Measurements from ENCODE around the gene RNF138.
"Not testable (repeated sequence)": the region's sequence is repeated elsewhere in the genome, so short reads cannot be mapped to it uniquely, and the experiment has no call there.

RNF138 gene

DNA sequence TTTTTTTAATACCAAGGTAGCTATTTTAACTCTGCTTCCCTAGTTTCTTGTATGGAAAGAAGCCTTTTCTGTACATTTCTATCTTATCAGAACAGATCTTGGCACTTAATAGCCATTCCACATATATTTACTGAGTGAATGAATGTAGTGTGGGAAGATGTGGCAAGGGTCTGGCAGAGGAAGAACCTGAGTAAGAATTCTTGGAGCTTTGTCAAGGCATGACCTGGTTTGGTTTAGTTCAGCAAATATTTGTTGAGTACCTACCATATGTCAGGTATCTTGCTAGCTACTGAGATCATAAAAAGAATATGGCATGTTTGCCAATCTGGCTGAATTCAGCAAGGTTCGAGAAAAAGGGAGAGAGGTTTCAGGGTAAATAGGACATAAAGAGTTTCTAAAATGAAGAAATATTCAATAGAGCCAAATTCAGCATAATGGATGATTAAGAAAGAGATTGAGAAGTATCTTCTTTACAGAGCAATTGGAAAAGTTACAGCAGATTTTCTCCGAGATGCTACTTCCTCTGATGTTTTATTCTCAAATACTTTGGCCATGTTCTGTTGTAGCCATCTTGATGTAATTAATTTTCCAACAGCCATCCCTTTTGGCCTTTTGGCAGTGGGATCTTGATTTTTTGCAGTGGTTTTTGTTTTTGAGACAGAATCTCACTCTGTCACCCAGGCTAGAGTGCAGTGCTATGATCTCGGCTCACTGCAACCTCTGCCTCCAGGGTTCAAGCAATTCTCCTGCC is 76.5 kb downstream of the RNF138 start:
- in situ Hi-C loops (cut with HindIII; ENCODE audit: low sequenced_read_pairs), result loop anchor here (10.0 kb wide), 1 partner anchor 377 kb away; no protein-coding TSS in a partner anchor

DNA sequence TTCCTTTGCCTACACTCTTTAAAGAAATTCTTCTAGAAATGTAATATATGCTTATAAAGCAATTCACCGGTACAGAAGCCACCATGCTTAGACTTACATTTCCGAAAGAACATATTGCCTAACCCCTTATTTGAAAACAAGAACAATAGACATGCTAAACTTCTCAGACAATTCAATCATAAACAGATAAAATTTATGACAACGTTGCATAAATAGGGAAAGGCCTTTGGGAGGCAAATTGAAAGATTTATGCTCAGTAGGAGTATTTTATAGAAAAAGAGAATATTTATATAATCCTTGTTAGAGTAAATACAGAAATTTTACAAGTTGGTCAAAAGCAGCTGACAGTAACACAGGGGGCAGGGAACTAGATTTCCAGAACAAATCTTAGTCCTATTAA is 82.0 kb downstream of the RNF138 start:
- in situ Hi-C loops (cut with HindIII; ENCODE audit: low sequenced_read_pairs), result no loop called here

DNA sequence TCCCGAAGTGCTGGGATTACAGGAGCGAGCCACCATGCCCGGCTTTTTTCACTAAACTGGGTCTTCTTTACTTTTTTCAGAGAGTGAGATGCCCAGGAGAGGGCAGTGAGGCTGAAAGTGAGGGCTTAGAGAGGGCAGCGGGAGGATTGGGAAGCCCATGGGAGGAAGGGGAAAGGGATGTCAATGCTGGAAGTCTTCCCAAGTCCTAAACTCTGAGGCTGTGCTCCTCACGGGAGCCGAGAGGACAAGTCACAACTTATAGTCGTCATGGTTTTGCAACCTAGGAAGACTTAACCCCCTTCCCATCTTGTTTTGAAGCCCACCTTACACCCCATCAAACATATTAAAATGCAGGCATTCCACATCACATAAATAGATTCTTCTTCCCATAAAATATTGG is 83.0 kb downstream of the RNF138 start:
- in situ Hi-C loops (cut with HindIII; ENCODE audit: low sequenced_read_pairs), result no loop called here

DNA sequence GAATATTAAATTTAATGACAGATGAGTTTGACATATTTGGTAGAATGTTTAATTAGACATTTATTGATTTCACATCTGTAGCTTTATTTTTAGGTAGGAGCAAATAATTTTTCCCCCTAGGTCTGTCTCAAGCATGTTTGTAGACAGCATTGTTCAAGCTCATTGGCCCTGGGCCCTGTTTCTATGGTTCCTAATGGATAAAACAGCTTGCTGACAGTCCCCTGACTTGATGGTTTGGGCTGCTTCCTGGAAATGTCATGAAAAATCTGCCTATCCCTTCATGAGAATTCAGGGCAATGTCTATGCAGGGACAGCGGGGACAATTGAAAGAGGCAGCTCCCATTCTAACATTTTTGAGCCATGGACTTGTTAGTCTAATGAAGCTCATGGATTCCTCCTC is 83.6 kb downstream of the RNF138 start:
- in situ Hi-C loops (cut with HindIII; ENCODE audit: low sequenced_read_pairs), result no loop called here

DNA sequence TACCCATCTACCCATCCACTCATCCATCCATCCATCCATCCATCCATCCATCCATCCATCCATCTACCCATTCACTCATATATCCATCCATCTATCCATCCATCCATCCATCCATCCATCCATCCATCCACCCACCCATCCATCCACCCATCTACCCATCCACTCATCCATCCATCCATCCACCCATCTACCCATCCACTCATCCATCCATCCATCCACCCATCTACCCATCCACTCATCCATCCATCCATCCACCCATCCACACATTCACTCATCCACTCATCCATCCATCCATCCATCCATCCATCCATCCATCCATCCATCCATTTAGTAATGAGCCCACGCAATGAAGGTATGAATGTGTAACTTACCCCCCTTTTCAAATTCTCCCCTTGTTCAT is 85.1 kb downstream of the RNF138 start:
- in situ Hi-C loops (cut with HindIII; ENCODE audit: low sequenced_read_pairs), result not testable (repeated sequence)

DNA sequence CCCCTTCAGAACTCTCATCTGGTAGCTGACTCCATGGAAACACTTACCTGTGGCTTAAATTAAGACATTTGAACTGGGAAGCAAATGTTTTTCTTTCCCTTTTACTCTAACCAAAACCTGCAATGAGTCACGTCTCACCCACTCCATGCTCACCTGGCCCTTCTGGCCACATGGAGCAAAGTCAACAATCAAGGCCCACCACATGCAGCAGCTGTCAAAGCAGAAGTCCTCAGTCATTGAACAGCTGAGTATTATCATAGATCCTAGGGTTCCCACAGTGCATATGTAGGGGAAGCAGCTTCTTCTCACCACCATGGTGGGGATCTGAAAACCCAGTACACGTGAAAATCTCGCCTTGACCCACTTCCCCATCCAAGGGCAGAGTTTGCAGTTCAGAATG is 85.9 kb downstream of the RNF138 start:
- in situ Hi-C loops (cut with HindIII; ENCODE audit: low sequenced_read_pairs), result no loop called here
